OCI-M1 (cell line): Measurements from ENCODE around the gene TP53BP2.
"Not testable (repeated sequence)": the region's sequence is repeated elsewhere in the genome, so short reads cannot be mapped to it uniquely, and the experiment has no call there.

ENCODE experiments used
- DNase-seq: peaks from one replicate; lab custom pipeline; 2025; lab: John Stamatoyannopoulos, UW

Gene TP53BP2

GRCh38 chr1:223742856-223743517 lies 102.8 kb downstream of the TP53BP2 start:
- DNase-seq, result no peak

GRCh38 chr1:223741861-223742260 lies 103.9 kb downstream of the TP53BP2 start:
- no peak for DNase-seq

- not testable (repeated sequence) for DNase-seq
These were observed 105.6 kb downstream of the TP53BP2 start for GRCh38 chr1:223740038-223740736.

- no peak for DNase-seq
These were observed 106.2 kb downstream of the TP53BP2 start for GRCh38 chr1:223739366-223740037.

- no peak for DNase-seq
These were observed 107.0 kb downstream of the TP53BP2 start for GRCh38 chr1:223738465-223739365.

GRCh38 chr1:223737342-223737741 lies 108.4 kb downstream of the TP53BP2 start:
- no peak for DNase-seq

GRCh38 chr1:223736638-223737037 lies 109.1 kb downstream of the TP53BP2 start:
- DNase-seq, result not testable (repeated sequence)

- no peak for DNase-seq
These were observed 111.6 kb downstream of the TP53BP2 start for GRCh38 chr1:223733898-223734852.

- no peak for DNase-seq
These were observed 112.6 kb downstream of the TP53BP2 start for GRCh38 chr1:223732993-223733798.

GRCh38 chr1:223731133-223731770 lies 114.5 kb downstream of the TP53BP2 start:
- DNase-seq, result no peak

GRCh38 chr1:223730479-223731132 lies 115.1 kb downstream of the TP53BP2 start:
- DNase-seq, result no peak

- no peak for DNase-seq
These were observed 115.8 kb downstream of the TP53BP2 start for GRCh38 chr1:223729906-223730305.
